ENCODE results near the gene FSD1.

Gene FSD1

DNA sequence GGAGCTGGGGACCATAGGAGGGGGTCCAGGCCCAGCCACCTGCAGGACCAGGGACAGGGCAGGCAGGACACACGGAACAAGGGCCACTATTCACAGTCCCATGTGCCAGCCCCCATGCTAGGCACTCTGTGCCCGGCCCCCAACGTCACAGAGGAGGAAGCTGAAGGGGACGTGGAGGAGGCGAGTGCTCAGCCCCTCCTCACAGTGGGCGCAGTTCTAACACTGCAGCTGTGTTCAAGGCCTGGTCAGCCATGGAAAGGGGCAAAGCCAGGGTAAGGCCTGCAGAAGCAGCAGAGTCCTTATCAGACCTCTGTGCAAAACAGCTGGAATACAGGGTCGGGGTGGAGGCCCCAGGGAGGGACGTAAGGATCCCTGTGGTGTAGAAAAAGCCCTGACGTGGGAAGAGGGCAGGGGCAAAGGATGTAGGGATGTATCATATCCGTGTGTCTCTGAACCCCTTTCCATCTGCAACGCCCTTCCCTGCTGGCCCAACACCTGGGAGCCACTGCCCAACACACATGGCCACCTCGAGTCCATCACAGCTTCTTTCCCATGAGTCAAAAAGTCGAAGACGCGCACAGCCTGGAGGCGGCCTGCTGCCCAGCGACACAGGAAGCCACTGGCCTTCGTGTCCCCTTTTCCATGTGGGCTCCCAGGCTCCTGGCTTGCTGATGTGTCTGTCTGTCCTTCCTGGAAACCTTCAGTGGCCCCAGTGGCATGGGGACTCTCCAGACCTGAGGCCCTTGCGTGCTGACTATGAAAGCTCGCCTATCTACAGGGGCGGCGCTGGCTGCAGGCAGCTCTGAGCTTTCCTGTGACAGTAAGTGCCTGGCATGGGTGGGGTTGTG is 68.0 kb downstream of the FSD1 start:
- DNase-seq (ENCODE audit: low read depth in 2 of 2), result no peak
- no peak overlapping the region for H3K4me3 ChIP-seq (replicated peaks in 1 of 2; ENCODE audit: low read depth in 2 of 2, low read length in 2 of 2)
- TF ChIP-seq CTCF (IDR thresholded peaks at IDR 0.05; ENCODE audit: low read depth, low read length), result no peak

DNA sequence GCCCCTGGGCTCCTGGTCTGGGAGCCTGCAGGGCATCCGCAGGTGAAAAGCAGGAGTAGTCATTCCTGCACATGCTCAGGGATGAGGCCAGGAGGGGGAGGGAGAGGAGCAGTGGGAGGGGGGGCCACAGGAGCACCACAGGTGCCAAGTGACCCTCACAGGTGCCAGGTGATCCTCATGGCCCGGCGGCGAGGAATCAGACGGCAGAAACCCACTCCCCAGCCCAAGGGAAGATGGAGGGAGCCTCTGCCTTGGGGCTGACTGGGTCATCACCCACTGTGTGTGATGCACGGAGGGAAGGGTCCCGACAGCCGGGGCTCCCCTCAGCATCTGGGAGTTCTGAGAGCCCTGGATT is 68.6 kb downstream of the FSD1 start:
- no peak for DNase-seq (ENCODE audit: low read depth in 2 of 2)
- no peak overlapping the region for H3K4me3 ChIP-seq (replicated peaks in 1 of 2; ENCODE audit: low read depth in 2 of 2, low read length in 2 of 2)
- no peak for TF ChIP-seq CTCF (IDR thresholded peaks at IDR 0.05; ENCODE audit: low read depth, low read length)
